Measurements from ENCODE around the gene PGBD5. TPM values are rescaled to one million over a fixed set of nuclear protein-coding genes. Genes with fewer than 3 reads are reported as not detected.

The PGBD5 gene
- polyA plus RNA-seq, 6 donors from 2014 or later: not detected

DNA sequence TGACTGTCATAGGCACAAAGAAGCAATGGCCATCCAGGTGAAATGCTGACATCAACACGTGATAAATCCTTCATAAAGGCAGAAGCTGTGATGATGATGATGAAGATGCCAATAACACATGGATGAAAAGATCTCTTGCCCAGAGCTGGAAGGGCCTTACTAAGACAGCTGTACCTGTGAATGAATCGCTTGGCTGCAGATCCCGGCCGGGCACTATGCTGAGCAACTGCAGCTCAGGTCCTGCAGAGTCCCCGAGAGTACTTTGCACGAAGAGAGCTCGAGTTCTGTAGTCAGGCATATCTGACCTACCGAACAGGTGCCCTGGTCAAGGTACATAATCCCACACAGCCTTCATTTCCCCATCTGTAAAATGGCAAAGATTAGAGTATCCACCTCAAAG lies 48.8 kb downstream of the PGBD5 start:
- no peak for ATAC-seq (ENCODE audit: low read depth in 2 of 2)
- peaks cover 0 to 12% of the 10 kb centered on the region in 2 donors for H3K36me3 Mint-ChIP-seq

DNA sequence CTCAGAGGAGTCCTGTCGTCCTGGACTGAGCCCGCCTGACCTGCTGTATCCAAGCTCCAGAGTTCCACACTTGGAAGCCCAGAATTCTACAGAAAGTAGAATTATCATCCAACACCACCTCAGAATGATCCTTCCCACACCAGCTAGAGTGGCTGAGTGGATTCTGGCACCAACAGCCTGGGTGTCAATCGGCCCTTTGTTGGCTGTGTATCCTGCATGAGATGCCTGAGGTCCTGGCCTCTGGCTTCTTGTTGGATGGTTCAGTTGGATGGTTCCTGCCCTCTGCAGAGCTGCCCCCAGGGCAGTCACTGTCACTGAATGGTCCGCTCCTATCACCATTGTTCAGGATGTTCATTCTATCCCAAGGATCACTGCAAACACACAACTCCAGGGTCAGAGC lies 49.8 kb downstream of the PGBD5 start:
- peaks cover 0 to 23% (median 11%) of the 10 kb centered on the region in 3 donors for H3K27me3 Mint-ChIP-seq
- H3K27ac Mint-ChIP-seq: no peak overlapping the region
- H3K9me3 Mint-ChIP-seq: peaks cover 9 to 24% (median 20%) of the 10 kb centered on the region in 7 donors
- H3K4me1 Mint-ChIP-seq: no peaks in the 10 kb centered on the region
- no peak overlapping the region for H3K4me3 Mint-ChIP-seq
- no peak for ATAC-seq (ENCODE audit: low read depth in 2 of 2)
- DNase-seq: no peak
- peaks cover 0 to 12% of the 10 kb centered on the region in 2 donors for H3K36me3 Mint-ChIP-seq

More for the DNA sequence above, 48.8 kb downstream of the PGBD5 start:
- no peak for DNase-seq
- no peak overlapping the region for H3K27ac Mint-ChIP-seq
- no peak overlapping the region for H3K4me3 Mint-ChIP-seq
- H3K4me1 Mint-ChIP-seq: no peaks in the 10 kb centered on the region
- peaks cover 9 to 24% (median 22%) of the 10 kb centered on the region in 7 donors for H3K9me3 Mint-ChIP-seq
- peaks cover 7 to 29% (median 19%) of the 10 kb centered on the region in 3 donors for H3K27me3 Mint-ChIP-seq

- no peak overlapping the region for H3K27ac Mint-ChIP-seq
Measured at GRCh38 chr1:230375780-230376179, 50.4 kb downstream of the PGBD5 start.

GRCh38 chr1:230375147-230375546 lies 51.0 kb downstream of the PGBD5 start:
- no peak overlapping the region for H3K27ac Mint-ChIP-seq
- no peak for DNase-seq
- no peak overlapping the region for H3K4me3 Mint-ChIP-seq
- H3K4me1 Mint-ChIP-seq: no peaks in the 10 kb centered on the region
- H3K9me3 Mint-ChIP-seq: peaks cover 9 to 22% (median 18%) of the 10 kb centered on the region in 7 donors
- peaks cover 0 to 23% (median 11%) of the 10 kb centered on the region in 3 donors for H3K27me3 Mint-ChIP-seq
- H3K36me3 Mint-ChIP-seq: peaks cover 0 to 12% of the 10 kb centered on the region in 2 donors
- no peak for ATAC-seq (ENCODE audit: low read depth in 2 of 2)

More at GRCh38 chr1:230375780-230376179, 50.4 kb downstream of the PGBD5 start:
- Mint-ChIP-seq H3K36me3 (peaks cover 0 to 12% of the 10 kb centered on the region in 2 donors), H3K9me3 (peaks cover 9 to 24% (median 18%) of the 10 kb centered on the region in 7 donors), H3K4me3 (no peak overlapping the region), H3K27me3 (peaks cover 0 to 23% (median 11%) of the 10 kb centered on the region in 3 donors), H3K4me1 (no peaks in the 10 kb centered on the region)
- ATAC-seq (ENCODE audit: low read depth in 2 of 2): no peak
- DNase-seq: no peak

GRCh38 chr1:230371923-230372703 lies 54.0 kb downstream of the PGBD5 start:
- H3K9me3 Mint-ChIP-seq: no peaks in the 10 kb centered on the region
- H3K36me3 Mint-ChIP-seq: no peaks in the 10 kb centered on the region
- DNase-seq (no peak), ATAC-seq (ENCODE audit: low read depth in 2 of 2) (no peak)
- no peak overlapping the region for H3K4me3 Mint-ChIP-seq
- H3K27ac Mint-ChIP-seq: no peak overlapping the region
- no peaks in the 10 kb centered on the region for H3K4me1 Mint-ChIP-seq
- peaks cover 4 to 25% (median 24%) of the 10 kb centered on the region in 3 donors for H3K27me3 Mint-ChIP-seq

DNA sequence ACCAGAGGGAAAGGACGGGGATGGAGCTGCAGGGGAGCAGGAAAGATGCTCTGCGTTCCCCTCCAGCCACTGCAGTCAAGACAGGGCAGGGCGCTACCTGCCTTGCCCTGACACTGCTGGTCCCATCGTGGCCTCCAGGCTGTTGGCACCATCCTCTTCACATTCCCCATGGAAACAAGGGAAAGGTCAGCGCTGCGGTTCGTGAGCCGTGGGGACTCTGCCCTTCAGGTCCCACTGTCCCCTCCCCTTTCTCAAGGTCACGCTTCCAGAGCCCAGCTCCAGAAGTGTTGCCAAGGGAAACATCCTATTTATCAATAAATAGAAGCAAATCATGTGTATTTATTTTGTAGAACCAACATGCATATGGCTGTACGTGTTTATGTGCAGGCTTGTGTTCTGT lies 56.0 kb downstream of the PGBD5 start:
- H3K27ac Mint-ChIP-seq: no peak overlapping the region
- no peak overlapping the region for H3K4me3 Mint-ChIP-seq
- H3K9me3 Mint-ChIP-seq: no peaks in the 10 kb centered on the region
- H3K27me3 Mint-ChIP-seq: peaks cover 4 to 37% (median 29%) of the 10 kb centered on the region in 3 donors
- H3K4me1 Mint-ChIP-seq: no peaks in the 10 kb centered on the region
- H3K36me3 Mint-ChIP-seq: no peaks in the 10 kb centered on the region
- DNase-seq (no peak), ATAC-seq (ENCODE audit: low read depth in 2 of 2) (no peak)

DNA sequence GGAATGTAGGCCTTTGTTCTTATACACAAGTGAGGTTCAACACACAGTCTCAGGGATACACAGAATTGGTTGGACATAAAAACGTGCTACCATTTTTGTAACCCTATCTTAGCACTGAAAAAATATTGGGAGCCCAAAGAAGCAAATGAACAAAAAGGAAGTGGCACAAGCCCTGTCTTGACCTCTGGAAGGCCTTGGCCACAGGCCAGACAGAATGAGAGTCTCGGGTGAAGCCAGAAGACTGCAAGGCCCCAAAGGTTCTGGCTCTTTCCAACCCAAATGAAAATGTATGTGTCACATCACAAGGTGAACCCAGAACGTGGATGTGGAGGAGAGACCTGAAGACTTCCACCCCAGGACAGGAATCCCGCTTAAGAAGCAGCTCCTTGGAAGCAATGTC lies 57.3 kb downstream of the PGBD5 start:
- no peak for ATAC-seq (ENCODE audit: low read depth in 2 of 2)
- Mint-ChIP-seq H3K4me3 (no peak overlapping the region), H3K27me3 (peaks cover 10 to 37% (median 24%) of the 10 kb centered on the region in 3 donors), H3K9me3 (no peaks in the 10 kb centered on the region), H3K27ac (no peak overlapping the region), H3K36me3 (no peaks in the 10 kb centered on the region), H3K4me1 (no peaks in the 10 kb centered on the region)
- DNase-seq: no peak

GRCh38 chr1:230368363-230368762 lies 57.8 kb downstream of the PGBD5 start:
- Mint-ChIP-seq H3K4me1 (no peaks in the 10 kb centered on the region), H3K4me3 (no peak overlapping the region), H3K27me3 (peaks cover 12 to 37% (median 24%) of the 10 kb centered on the region in 3 donors), H3K9me3 (no peaks in the 10 kb centered on the region), H3K36me3 (no peaks in the 10 kb centered on the region), H3K27ac (peak overlapping the region in 1 of 6 donors; percentile 19)
- ATAC-seq (ENCODE audit: low read depth in 2 of 2): no peak
- DNase-seq: no peak

GRCh38 chr1:230366504-230366915 lies 59.6 kb downstream of the PGBD5 start:
- ATAC-seq (ENCODE audit: low read depth in 2 of 2): no peak
- Mint-ChIP-seq H3K4me1 (no peaks in the 10 kb centered on the region), H3K4me3 (no peak overlapping the region), H3K9me3 (no peaks in the 10 kb centered on the region), H3K27ac (no peak overlapping the region), H3K36me3 (no peaks in the 10 kb centered on the region), H3K27me3 (peaks cover 12 to 37% (median 24%) of the 10 kb centered on the region in 3 donors)
- DNase-seq: no peak

DNA sequence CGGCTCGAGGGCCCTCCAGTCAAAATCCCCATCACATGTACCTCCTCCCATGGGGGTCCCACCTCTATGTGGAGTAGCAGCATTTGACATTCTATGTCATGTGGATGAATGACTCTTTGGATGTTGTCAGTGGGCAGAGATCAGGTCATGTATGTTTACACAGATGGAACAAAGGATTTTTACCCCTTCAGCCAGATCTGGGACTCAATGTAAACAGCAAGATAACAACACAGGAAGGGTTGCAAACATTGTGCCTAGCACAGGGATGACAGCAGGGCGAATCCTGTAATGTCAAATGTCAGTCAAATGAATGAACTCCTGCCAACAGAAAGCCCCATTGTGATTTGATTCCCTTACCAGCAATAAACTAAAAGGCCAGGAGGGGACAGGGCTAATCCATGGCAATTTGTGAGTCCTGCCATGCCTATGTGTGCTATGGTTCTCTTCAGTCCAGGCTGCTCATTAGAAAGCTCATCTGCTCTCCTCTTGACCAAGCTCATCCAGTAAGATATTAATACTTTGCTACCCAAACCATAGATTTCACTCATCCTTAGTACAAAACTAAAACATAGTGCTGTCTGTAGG lies 60.3 kb downstream of the PGBD5 start:
- no peaks in the 10 kb centered on the region for H3K4me1 Mint-ChIP-seq
- peaks cover 0 to 2% (median 0%) of the 10 kb centered on the region in 7 donors for H3K9me3 Mint-ChIP-seq
- H3K27me3 Mint-ChIP-seq: peaks cover 12 to 37% (median 27%) of the 10 kb centered on the region in 3 donors
- no peak overlapping the region for H3K27ac Mint-ChIP-seq
- DNase-seq: no peak
- H3K36me3 Mint-ChIP-seq: no peaks in the 10 kb centered on the region
- no peak for ATAC-seq (ENCODE audit: low read depth in 2 of 2)
- H3K4me3 Mint-ChIP-seq: no peak overlapping the region

DNA sequence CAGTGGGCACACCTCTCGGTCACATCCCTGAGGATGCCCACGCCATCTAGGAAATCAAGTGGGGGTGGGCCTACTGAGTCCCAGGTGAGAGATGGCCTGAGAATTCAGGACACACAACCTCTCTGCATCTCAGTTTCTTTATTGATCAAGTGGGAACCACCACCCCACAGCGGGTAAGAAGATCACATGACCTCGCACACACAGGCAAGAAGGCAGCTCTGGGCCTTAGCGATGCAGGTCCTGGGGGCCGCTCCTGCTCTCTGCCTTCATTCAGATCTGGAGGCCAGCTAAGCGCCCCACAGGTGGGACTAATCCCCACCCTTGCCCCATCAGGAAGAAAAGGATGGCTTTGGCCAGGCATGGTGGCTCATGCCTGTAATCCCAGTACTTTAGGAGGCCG lies 63.2 kb downstream of the PGBD5 start:
- Mint-ChIP-seq H3K9me3 (peaks cover 0 to 8% (median 3%) of the 10 kb centered on the region in 7 donors), H3K4me3 (no peak overlapping the region), H3K27me3 (peaks cover 14 to 19% (median 19%) of the 10 kb centered on the region in 3 donors), H3K36me3 (no peaks in the 10 kb centered on the region), H3K4me1 (no peaks in the 10 kb centered on the region), H3K27ac (no peak overlapping the region)
- DNase-seq (no peak), ATAC-seq (ENCODE audit: low read depth in 2 of 2) (no peak)

DNA sequence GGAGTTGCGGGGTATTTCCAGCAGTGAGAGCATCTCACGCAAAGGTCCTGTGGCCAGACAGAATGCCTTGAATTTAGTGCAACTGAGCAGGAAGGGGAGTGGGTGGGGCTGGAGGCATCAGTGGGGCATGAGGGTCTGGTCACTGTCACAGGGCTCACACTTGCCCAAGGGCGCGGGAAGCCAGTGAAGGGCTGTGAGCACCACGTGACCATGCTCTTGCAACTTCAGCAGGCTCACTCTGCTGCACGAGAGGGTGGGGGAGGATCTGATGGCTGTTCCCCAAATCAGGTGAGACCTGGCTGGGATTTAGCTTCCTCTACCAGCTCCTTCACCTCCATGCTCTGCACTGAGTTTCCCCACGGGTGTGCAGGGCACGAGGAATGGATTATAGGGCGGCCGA lies 64.2 kb downstream of the PGBD5 start:
- Mint-ChIP-seq H3K9me3 (peaks cover 0 to 8% (median 3%) of the 10 kb centered on the region in 7 donors), H3K36me3 (no peaks in the 10 kb centered on the region), H3K27me3 (peaks cover 12 to 20% (median 14%) of the 10 kb centered on the region in 3 donors), H3K27ac (no peak overlapping the region), H3K4me3 (no peak overlapping the region), H3K4me1 (no peaks in the 10 kb centered on the region)
- DNase-seq (no peak), ATAC-seq (ENCODE audit: low read depth in 2 of 2) (no peak)

GRCh38 chr1:230359992-230360668 lies 66.0 kb downstream of the PGBD5 start:
- Mint-ChIP-seq H3K27ac (no peak overlapping the region), H3K4me1 (no peaks in the 10 kb centered on the region), H3K36me3 (no peaks in the 10 kb centered on the region), H3K4me3 (no peak overlapping the region), H3K27me3 (peaks cover 11 to 27% (median 18%) of the 10 kb centered on the region in 3 donors), H3K9me3 (peaks cover 0 to 8% (median 3%) of the 10 kb centered on the region in 7 donors)
- no peak for ATAC-seq (ENCODE audit: low read depth in 2 of 2)
- no peak for DNase-seq

Data from naive B cell (primary cell).